ENCODE data around the gene CXCL12.

DNA sequence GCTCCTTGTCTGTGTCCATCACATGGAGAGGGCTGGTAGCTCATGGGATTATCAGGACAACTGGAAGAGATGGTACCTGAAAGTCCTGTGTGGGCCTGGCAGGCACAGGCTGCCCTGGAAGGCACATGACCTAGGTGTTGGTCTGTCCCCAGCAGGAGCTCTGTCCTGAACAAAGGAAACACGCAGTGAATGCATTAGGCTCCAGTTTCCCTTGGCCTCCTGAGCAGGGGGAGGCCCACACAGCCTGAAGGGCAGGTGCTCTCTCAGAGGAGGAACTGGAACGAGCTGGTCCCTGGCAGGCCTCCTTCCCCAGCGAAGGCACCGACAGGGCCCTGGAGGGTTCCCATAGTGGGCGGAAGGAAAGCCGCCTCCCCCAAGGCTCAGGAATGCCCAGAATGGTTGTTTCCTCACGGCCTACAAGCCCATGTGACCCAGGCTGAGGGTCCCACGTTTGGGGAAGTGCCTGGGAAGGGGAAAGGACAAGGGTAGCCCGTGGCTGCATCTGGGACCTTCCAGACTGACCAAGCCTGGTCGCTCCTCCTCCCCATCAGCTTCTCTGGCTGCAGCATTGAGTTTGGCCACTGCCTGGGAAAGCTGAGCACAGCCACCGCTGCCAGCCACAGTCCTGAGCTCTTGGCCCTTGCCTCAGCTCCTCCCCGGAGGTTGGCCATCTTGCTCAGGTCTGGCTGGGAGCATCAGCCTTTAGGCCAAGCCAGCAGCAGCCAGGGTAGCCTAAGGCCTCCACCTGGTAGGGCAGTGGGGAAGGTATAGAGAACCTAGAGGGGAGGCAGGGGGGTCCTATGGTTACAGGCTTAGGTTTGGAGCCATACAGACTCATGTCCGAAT is 21.8 kb downstream of the CXCL12 start:
- no peak for TF ChIP-seq POLR2AphosphoS5 (IDR thresholded peaks at IDR 0.05)
- TF ChIP-seq, protein P1, sequence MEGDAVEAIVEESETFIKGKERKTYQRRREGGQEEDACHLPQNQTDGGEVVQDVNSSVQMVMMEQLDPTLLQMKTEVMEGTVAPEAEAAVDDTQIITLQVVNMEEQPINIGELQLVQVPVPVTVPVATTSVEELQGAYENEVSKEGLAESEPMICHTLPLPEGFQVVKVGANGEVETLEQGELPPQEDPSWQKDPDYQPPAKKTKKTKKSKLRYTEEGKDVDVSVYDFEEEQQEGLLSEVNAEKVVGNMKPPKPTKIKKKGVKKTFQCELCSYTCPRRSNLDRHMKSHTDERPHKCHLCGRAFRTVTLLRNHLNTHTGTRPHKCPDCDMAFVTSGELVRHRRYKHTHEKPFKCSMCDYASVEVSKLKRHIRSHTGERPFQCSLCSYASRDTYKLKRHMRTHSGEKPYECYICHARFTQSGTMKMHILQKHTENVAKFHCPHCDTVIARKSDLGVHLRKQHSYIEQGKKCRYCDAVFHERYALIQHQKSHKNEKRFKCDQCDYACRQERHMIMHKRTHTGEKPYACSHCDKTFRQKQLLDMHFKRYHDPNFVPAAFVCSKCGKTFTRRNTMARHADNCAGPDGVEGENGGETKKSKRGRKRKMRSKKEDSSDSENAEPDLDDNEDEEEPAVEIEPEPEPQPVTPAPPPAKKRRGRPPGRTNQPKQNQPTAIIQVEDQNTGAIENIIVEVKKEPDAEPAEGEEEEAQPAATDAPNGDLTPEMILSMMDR (IDR thresholded peaks at IDR 0.05) = no peak
- TF ChIP-seq POLR2A (IDR thresholded peaks at IDR 0.05) = no peak

All from prostate gland (tissue), 2 donors.